HTR-8/SVneo (cell line): ENCODE data around the gene FAM110A.
"Not testable (repeated sequence)": the region's sequence is repeated elsewhere in the genome, so short reads cannot be mapped to it uniquely, and the experiment has no call there.

Source experiments
- DNase-seq: peaks from one replicate; pipeline ENCODE4 v3.0.0; 2011; ENCODE audit warnings: low spot score, mixed read lengths; ENCODE audit not compliant: insufficient read length
- FAIRE-seq: peaks from 2 replicates; lab custom pipeline; 2011; peaks lifted over from hg19 to GRCh38; lab: Jason Lieb, UNC

FAM110A gene

DNA sequence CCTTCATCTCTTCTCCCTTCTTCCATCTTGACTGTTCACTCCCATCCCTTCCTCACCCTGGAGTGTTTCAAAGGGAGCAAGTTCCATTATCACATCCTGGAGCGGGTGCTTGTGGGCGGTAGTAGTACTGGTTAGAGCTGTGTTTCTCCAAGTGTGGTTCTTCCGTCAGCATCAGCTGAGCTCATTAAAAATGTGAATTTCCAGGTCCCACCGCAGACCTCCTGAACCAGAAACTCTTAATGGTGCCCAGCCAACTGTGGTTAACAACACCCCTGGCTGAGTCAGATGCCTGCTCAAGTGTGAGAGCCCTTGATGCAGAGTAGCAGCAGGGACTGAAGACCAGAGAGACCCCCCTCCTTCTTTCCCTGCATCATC is 58.2 kb downstream of the FAM110A start:
- FAIRE-seq (no peak), DNase-seq (no peak)

GRCh38 chr20:892371-892770 is 58.9 kb downstream of the FAM110A start:
- FAIRE-seq, DNase-seq: not testable (repeated sequence)
